HCT116 (cell line): ENCODE results near the gene ITGBL1. TPM values are rescaled to one million over a fixed set of nuclear protein-coding genes. Genes with fewer than 3 reads are reported as not detected.

Experiments
- ATAC-seq: fragments of 200-7000 bp; cut with Tn5 transposase; 2 replicates; pipeline ENCODE4 v1.9.1; 2020; ENCODE audit warnings: mild to moderate bottlenecking, moderate library complexity
- BruUV-seq: library from RNA; stranded (reverse); fragments of 400-500 nt; replicated peaks from 2 replicates; lab custom pipeline; 2021; lab: Mats Ljungman, UMichigan
- CTCF ChIA-PET: fragments of 300-600 bp; sonication (Branson Sonifier 250); formaldehyde crosslinking; loops from one replicate; lab custom pipeline; 2021; ENCODE audit warnings: antibody characterized with exemption; lab: Charles Lee
- POLR2A ChIA-PET: fragments of 300-600, 350-600 bp; sonication (Branson Sonifier 250); formaldehyde crosslinking; loops from one replicate; lab custom pipeline; 2021; ENCODE audit warnings: antibody characterized with exemption; lab: Charles Lee
- RAD21 ChIA-PET, 2 experiments: fragments of 300-600 bp; sonication (Branson Sonifier 250); formaldehyde crosslinking; loops; one replicate each; lab custom pipeline; 2023; ENCODE audit warnings: low total read pairs in 2 of 2; ENCODE audit not compliant: uncharacterized antibody in 2 of 2, unreplicated experiment in 2 of 2, low non-redundant PET in 1 of 2; lab: Charles Lee
- DNase-seq: peaks from one replicate; pipeline ENCODE4 v3.0.0-alpha.2; 2010; ENCODE audit warnings: low read depth, low spot score
- H2AFZ ChIP-seq: fragments of 200-600 bp; shearing (Covaris generic), sonication (generic); 2 replicates; pipeline ENCODE4 v1.6.1; 2017; ENCODE audit warnings: low read depth, mixed run types, mixed read lengths, antibody characterized with exemption, low read length; ENCODE audit not compliant: poor library complexity, severe bottlenecking
- H3K27ac ChIP-seq: 2 replicates; pipeline ENCODE4 v1.5.1; 2012; ENCODE audit warnings: low read depth, low read length
- H3K27me3 ChIP-seq: fragments of 200-600 bp; sonication (generic); 2 replicates; pipeline ENCODE4 v1.6.1; 2016; ENCODE audit warnings: mixed run types, low read length, mixed read lengths; ENCODE audit not compliant: insufficient read depth
- H3K36me3 ChIP-seq, 2 experiments: fragments of 200-500 bp in 1 of 2; fragments of 200-600 bp in 1 of 2; sonication (Bioruptor generic) in 1 of 2; sonication (generic) in 1 of 2; 2 replicates each; pipeline versions ENCODE4 v1.5.1 to v1.6.1; 2014 to 2016; ENCODE audit warnings: low read length in 2 of 2, inconsistent platforms in 1 of 2, mixed read lengths in 1 of 2, mixed run types in 1 of 2; ENCODE audit not compliant: insufficient read depth in 2 of 2, control insufficient read depth in 1 of 2
- H3K4me1 ChIP-seq, 2 experiments: fragments of 200-600 bp in 1 of 2; sonication (generic) in 1 of 2; 2 replicates each; pipeline versions ENCODE4 v1.5.1 to v1.6.1; 2012 to 2017; ENCODE audit warnings: low read length in 2 of 2, inconsistent platforms in 1 of 2, mild to moderate bottlenecking in 1 of 2, mixed read lengths in 1 of 2, mixed run types in 1 of 2, moderate library complexity in 1 of 2; ENCODE audit not compliant: insufficient read depth in 2 of 2, control insufficient read depth in 1 of 2
- H3K4me2 ChIP-seq: fragments of 200-600 bp; sonication (generic); 2 replicates; pipeline ENCODE4 v1.6.1; 2017; ENCODE audit warnings: mixed run types, low read length, mixed read lengths
- H3K4me3 ChIP-seq, 2 experiments: fragments of 200-600 bp in 1 of 2; sonication (generic) in 1 of 2; replicated peaks in 1 of 2; 2 replicates each; pipeline ENCODE4 v1.5.1; 2011 to 2016; ENCODE audit warnings: low read length in 2 of 2, control low read depth in 1 of 2, low read depth in 1 of 2, mild to moderate bottlenecking in 1 of 2, mixed read lengths in 1 of 2, mixed run types in 1 of 2
- H3K79me2 ChIP-seq: fragments of 200-600 bp; sonication (generic); 2 replicates; pipeline ENCODE4 v1.6.1; 2017; ENCODE audit warnings: mild to moderate bottlenecking, mixed run types, low read length, moderate library complexity, mixed read lengths; ENCODE audit not compliant: insufficient read depth
- H3K9ac ChIP-seq: fragments of 200-600 bp; sonication (generic); 2 replicates; pipeline ENCODE4 v1.6.1; 2016; ENCODE audit warnings: low read length, mixed read lengths
- H3K9me2 ChIP-seq: fragments of 200-600 bp; sonication (generic), shearing (Covaris generic); 2 replicates; pipeline ENCODE4 v1.6.1; 2017; ENCODE audit warnings: mixed run types, mild to moderate bottlenecking, moderate library complexity; ENCODE audit not compliant: insufficient read depth
- H3K9me3 ChIP-seq, 2 experiments: fragments of 200-500 bp in 1 of 2; fragments of 200-600 bp in 1 of 2; sonication (Bioruptor generic) in 1 of 2; sonication (generic) in 1 of 2; 2 replicates each; pipeline ENCODE4 v1.6.1; 2014 to 2017; ENCODE audit warnings: low read length in 2 of 2, mixed read lengths in 2 of 2, inconsistent platforms in 1 of 2, low read depth in 1 of 2, mild to moderate bottlenecking in 1 of 2, mixed run types in 1 of 2, moderate library complexity in 1 of 2; ENCODE audit not compliant: control insufficient read depth in 1 of 2, insufficient read depth in 1 of 2
- H4K20me1 ChIP-seq: fragments of 200-600 bp; sonication (generic), shearing (Covaris generic); 2 replicates; pipeline ENCODE4 v1.6.1; 2017; ENCODE audit warnings: mixed run types, mild to moderate bottlenecking, moderate library complexity; ENCODE audit not compliant: insufficient read depth
- ATF3 ChIP-seq: IDR thresholded peaks from 2 replicates; pipeline ENCODE4 v1.6.1; 2012
- CTCF ChIP-seq, 3 experiments: fragments of 200-600 bp in 1 of 3; sonication (generic) in 1 of 3; IDR thresholded peaks in 2 of 3; conservative IDR thresholded peaks in 1 of 3; 2 replicates each; pipeline ENCODE4 v1.5.1; 2012 to 2017; ENCODE audit warnings: low read depth in 2 of 3, low read length in 2 of 3, antibody characterized with exemption in 1 of 3, borderline replicate concordance in 1 of 3, control low read depth in 1 of 3, mild to moderate bottlenecking in 1 of 3, mixed read lengths in 1 of 3, mixed run types in 1 of 3, moderate library complexity in 1 of 3; ENCODE audit not compliant: insufficient read depth in 1 of 3
- EGR1 ChIP-seq: IDR thresholded peaks from 2 replicates; pipeline ENCODE4 v1.6.1; 2012; ENCODE audit warnings: low read depth
- EZH2 ChIP-seq: fragments of 200-600 bp; sonication (generic); IDR thresholded peaks from 2 replicates; pipeline ENCODE4 v1.6.1; 2017; ENCODE audit warnings: antibody characterized with exemption, mixed run types
- JUND ChIP-seq: IDR thresholded peaks from 2 replicates; pipeline ENCODE4 v1.6.1; 2012
- MAX ChIP-seq: IDR thresholded peaks from 2 replicates; pipeline ENCODE4 v1.6.1; 2012
- REST ChIP-seq: IDR thresholded peaks from 2 replicates; pipeline ENCODE4 v1.6.1; 2012; ENCODE audit warnings: low read depth
- SP1 ChIP-seq: IDR thresholded peaks from 2 replicates; pipeline ENCODE4 v1.6.1; 2012; ENCODE audit warnings: low read depth
- TCF7L2 ChIP-seq: IDR thresholded peaks from 2 replicates; pipeline ENCODE4 v1.7.0; 2011; ENCODE audit warnings: borderline replicate concordance, inconsistent platforms; ENCODE audit not compliant: insufficient read depth, insufficient read length; ENCODE audit errors: extremely low read depth
- ZBTB33 ChIP-seq: IDR thresholded peaks from 2 replicates; pipeline ENCODE4 v1.6.1; 2011; ENCODE audit warnings: mild to moderate bottlenecking, low read length, moderate library complexity; ENCODE audit not compliant: insufficient replicate concordance; ENCODE audit errors: extremely low read depth
- ZFX ChIP-seq: fragments of 450-650 bp; IDR thresholded peaks from 2 replicates; pipeline ENCODE4 v1.6.1; 2017
- ZNF274 ChIP-seq: fragments of 200-500 bp; sonication (Bioruptor generic); IDR thresholded peaks from 2 replicates; pipeline ENCODE4 v1.6.1; 2014; ENCODE audit warnings: mild to moderate bottlenecking, low read depth, low read length, inconsistent platforms
- intact Hi-C: fragments of 100-400 bp; cut with micrococcal nuclease; formaldehyde crosslinking; loops from 2 replicates; pipeline ENCODE4 v1.10.0; 2022
- total RNA-seq: library from RNA; stranded (reverse); gene quantifications from one replicate; pipeline ENCODE4 v1.2.1, GENCODE V29; 2021; ENCODE audit not compliant: unreplicated experiment

The ITGBL1 gene
- total RNA-seq, 1 experiment from 2014 or later, result 0.66 TPM

GRCh38 chr13:101450749-101451130, 1.7 kb upstream of the ITGBL1 start:
- POLR2A ChIA-PET, result no interaction called here
- Histone ChIP-seq H3K9me2 (no peaks in the 10 kb centered on the region), H3K36me3 (no peaks in the 10 kb centered on the region), H3K79me2 (no peaks in the 10 kb centered on the region), H3K27ac (peak overlapping the region; percentile 79), H3K9me3 (peaks cover 0 to 9% of the 10 kb centered on the region in 2 experiments; a peak in 2 of 4 replicates), H3K9ac (peak overlapping the region; percentile 44), H2AFZ (no peak overlapping the region), H3K4me3 (no peak overlapping the region), H3K4me2 (peak overlapping the region; percentile 32), H3K27me3 (no peaks in the 10 kb centered on the region), H4K20me1 (no peaks in the 10 kb centered on the region), H3K4me1 (peaks cover 14 to 34% of the 10 kb centered on the region in 2 experiments; a peak in 3 of 4 replicates)
- no peak for DNase-seq
- BruUV-seq, result no TSS peak
- CTCF ChIA-PET, result no interaction called here
- RAD21 ChIA-PET, result no interaction called here
- intact Hi-C loops, result no loop called here
- no peak for TF ChIP-seq EGR1
- TF ChIP-seq CTCF (IDR thresholded peaks at IDR 0.05 in 2 of 3, conservative IDR thresholded peaks at IDR 0.05 in 1 of 3; ENCODE audit: borderline replicate concordance in 1 of 3, insufficient read depth in 1 of 3, low read depth in 2 of 3, low read length in 2 of 3), result no peak
- TF ChIP-seq ZBTB33, result no peak
- TF ChIP-seq ATF3, result no peak
- no peak for TF ChIP-seq SP1
- TF ChIP-seq REST, result no peak
- TF ChIP-seq JUND, result no peak
- no peak for TF ChIP-seq ZFX
- no peak for TF ChIP-seq TCF7L2
- TF ChIP-seq MAX, result no peak
- TF ChIP-seq EZH2, result no peak
- no peak for TF ChIP-seq ZNF274
- no peak for ATAC-seq
